Measurements from ENCODE around the gene EFTUD2. TPM values are rescaled to one million over a fixed set of nuclear protein-coding genes. Genes with fewer than 3 reads are reported as not detected.

The EFTUD2 gene
- polyA plus RNA-seq, 1 experiment, result 121 TPM

DNA sequence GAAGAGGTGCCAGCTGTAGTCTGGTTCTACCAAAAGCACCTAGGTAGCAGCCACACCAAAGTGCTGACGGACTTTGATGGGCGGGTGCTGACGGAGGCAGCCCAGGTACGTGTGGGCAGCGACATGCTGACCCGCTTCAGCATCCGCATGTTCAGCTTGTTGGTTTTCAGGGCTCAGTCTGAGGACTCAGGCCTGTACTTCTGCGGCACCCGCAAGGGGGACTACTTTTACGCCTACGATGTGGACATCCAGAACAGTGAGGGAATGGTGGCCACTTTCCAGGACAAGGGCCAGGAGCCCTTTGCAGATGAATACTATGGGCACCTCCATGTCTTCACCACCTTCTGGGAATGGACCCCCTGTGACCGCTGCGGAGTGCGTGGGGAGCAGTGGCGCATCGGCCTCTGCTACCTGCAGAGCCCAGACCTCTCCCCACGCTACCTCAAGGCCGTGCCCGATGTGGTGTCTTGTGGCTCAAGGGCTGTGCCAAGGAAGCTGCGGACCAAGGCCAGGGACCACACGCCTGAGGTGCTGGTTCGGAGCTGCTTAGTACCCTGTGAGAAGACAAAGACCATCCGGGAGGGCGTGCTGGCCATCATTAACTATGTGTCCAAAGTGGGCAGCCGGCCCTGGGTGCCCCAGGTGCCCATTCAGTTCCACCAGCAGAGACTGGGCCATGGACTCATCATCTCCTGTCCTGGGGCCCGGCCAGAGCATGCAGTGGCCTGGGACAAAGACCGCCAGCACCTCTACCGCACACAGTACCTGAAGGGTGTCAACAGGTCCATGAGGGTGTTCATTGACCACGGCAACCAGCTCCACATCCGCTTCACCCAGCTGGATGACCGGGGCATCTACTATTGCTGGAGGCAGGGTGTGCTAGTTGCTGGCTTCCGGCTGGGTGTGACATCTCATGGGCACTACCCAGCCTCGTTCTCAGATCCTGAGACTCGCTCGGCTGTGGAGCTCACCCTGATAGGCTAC, 5.0 kb upstream of the EFTUD2 start:
- CTCF ChIA-PET, result interaction anchor here (1.0 to 6.8 kb wide), 7 partner anchors 16 to 293 kb away, joined by 4 to 63 read pairs (median 5); partner anchors contain the start of gene ACBD4
- TF ChIP-seq, protein P1, sequence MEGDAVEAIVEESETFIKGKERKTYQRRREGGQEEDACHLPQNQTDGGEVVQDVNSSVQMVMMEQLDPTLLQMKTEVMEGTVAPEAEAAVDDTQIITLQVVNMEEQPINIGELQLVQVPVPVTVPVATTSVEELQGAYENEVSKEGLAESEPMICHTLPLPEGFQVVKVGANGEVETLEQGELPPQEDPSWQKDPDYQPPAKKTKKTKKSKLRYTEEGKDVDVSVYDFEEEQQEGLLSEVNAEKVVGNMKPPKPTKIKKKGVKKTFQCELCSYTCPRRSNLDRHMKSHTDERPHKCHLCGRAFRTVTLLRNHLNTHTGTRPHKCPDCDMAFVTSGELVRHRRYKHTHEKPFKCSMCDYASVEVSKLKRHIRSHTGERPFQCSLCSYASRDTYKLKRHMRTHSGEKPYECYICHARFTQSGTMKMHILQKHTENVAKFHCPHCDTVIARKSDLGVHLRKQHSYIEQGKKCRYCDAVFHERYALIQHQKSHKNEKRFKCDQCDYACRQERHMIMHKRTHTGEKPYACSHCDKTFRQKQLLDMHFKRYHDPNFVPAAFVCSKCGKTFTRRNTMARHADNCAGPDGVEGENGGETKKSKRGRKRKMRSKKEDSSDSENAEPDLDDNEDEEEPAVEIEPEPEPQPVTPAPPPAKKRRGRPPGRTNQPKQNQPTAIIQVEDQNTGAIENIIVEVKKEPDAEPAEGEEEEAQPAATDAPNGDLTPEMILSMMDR (IDR thresholded peaks at IDR 0.05; ENCODE audit: insufficient read depth, low read depth, low read length), result no peak
- POLR2A ChIA-PET, result interaction anchor here (0.5 kb wide), 1 partner anchor 193 kb away, joined by 3 read pairs; no protein-coding TSS in a partner anchor
- no peak for DNase-seq (ENCODE audit: low read depth)
- Histone ChIP-seq H3K27me3 (ENCODE audit: control insufficient read depth, insufficient read depth, low read length) (no peaks in the 10 kb centered on the region), H3K36me3 (ENCODE audit: control insufficient read depth, insufficient read depth, low read length) (no peaks in the 10 kb centered on the region), H3K4me3 (ENCODE audit: low read depth, low read length) (no peak overlapping the region)

DNA sequence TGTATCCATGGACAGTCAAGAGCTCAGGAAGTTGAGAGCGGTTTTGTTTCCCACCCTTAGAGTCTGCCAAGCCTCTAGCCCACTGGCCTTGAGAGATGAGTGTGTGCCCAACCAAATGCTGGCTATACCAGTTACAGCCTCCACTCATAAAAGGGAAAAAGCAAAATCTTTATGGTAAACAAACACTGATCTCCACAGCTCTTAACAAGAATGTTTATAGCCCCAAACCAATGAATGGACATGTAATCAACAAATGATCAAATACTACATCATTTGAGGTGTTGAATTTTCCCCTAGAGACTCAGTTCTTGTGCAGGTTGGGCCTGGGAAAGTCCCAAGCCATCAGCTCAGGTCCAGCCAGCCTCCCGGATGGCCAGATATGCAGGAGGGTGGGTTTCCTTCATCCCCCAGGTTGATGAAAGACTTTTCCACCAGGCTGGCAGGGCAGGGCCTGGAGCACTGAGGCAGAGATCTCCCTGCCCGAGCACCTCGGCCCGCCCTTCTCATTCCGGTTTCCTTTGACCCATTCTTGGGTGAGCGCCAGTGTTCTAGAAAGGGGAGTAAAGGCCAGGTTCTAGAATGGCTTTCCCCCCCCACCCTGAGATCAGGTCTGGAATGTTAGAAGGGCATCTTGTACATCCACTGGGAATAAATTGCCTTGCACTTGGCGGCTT, 3.9 kb upstream of the EFTUD2 start:
- CTCF ChIA-PET, result interaction anchor here (1.5 to 6.8 kb wide), 7 partner anchors 17 to 294 kb away, joined by 4 to 63 read pairs (median 6); partner anchors contain the start of gene ACBD4
- no peak for DNase-seq (ENCODE audit: low read depth)
- POLR2A ChIA-PET, result no interaction called here

DNA sequence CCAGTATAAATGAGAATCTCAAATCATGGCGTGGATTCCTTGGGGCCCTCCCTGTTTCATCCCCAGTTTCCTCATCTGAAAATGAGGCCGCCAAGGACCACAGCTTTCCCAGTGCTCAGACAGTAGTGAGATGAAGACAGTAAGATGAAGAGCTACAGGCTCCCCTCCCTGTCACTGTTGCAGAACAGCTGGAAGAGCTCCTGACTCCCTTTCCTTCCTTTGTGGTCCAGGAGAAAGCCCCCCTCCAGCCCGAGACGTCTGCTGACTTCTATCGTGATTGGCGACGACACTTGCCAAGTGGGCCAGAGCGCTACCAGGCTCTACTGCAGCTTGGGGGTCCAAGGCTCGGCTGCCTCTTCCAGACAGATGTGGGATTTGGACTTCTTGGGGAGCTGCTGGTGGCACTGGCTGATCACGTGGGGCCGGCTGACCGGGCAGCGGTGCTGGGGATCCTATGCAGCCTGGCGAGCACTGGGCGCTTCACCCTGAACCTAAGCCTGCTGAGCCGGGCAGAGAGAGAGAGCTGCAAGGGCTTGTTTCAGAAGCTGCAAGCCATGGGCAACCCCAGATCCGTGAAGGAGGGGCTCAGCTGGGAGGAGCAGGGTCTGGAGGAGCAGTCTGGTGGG, 3.0 kb upstream of the EFTUD2 start:
- POLR2A ChIA-PET, result no interaction called here
- Histone ChIP-seq H3K36me3 (ENCODE audit: control insufficient read depth, insufficient read depth, low read length) (no peaks in the 10 kb centered on the region), H3K4me3 (ENCODE audit: low read depth, low read length) (no peak overlapping the region), H3K27me3 (ENCODE audit: control insufficient read depth, insufficient read depth, low read length) (no peaks in the 10 kb centered on the region)
- TF ChIP-seq, protein P1 (IDR thresholded peaks at IDR 0.05; ENCODE audit: insufficient read depth, low read depth, low read length), result no peak
- DNase-seq (ENCODE audit: low read depth), result no peak
- CTCF ChIA-PET, result interaction anchor here (1.0 to 6.8 kb wide), 16 partner anchors 7 to 295 kb away, joined by 3 to 63 read pairs (median 4); partner anchors contain the start of gene ACBD4

More for the DNA sequence above, 3.9 kb upstream of the EFTUD2 start:
- no peaks in the 10 kb centered on the region for H3K36me3 ChIP-seq (ENCODE audit: control insufficient read depth, insufficient read depth, low read length)
- TF ChIP-seq, protein P1 (IDR thresholded peaks at IDR 0.05; ENCODE audit: insufficient read depth, low read depth, low read length), result no peak
- no peaks in the 10 kb centered on the region for H3K27me3 ChIP-seq (ENCODE audit: control insufficient read depth, insufficient read depth, low read length)
- H3K4me3 ChIP-seq (ENCODE audit: low read depth, low read length), result no peak overlapping the region

DNA sequence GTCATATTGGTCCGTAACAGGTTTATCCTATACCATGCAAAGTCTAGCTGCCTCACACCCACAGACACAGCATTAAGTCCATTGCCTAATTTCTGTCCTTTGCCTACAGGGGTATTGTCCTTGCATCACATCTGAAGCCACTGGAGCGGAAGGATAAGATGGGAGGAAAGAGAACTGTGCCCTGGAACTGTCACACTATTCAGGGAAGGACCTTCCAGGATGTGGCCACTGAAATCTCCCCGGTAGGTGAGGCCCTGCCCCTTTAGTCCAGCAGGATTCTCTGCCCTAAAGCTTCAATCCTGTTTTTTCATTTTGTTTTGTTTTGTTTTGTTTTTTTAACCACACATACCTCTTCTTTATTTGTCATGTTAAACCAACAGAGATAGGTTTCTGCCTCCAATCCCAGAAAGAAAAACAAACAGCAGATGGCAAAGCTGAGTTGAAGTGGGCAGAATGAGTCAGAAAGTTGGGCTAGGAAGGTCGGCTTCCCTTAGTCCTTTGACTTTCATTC, 2.2 kb upstream of the EFTUD2 start:
- POLR2A ChIA-PET, result no interaction called here
- H3K4me3 ChIP-seq (ENCODE audit: low read depth, low read length), result no peak overlapping the region

More for the DNA sequence above, 2.2 kb upstream of the EFTUD2 start:
- H3K36me3 ChIP-seq (ENCODE audit: control insufficient read depth, insufficient read depth, low read length), result no peaks in the 10 kb centered on the region
- H3K27me3 ChIP-seq (ENCODE audit: control insufficient read depth, insufficient read depth, low read length), result no peaks in the 10 kb centered on the region
- no peak for DNase-seq (ENCODE audit: low read depth)
- CTCF ChIA-PET, result interaction anchor here (0.8 to 6.8 kb wide), 17 partner anchors 8 to 251 kb away, joined by 3 to 63 read pairs (median 4); partner anchors contain the start of gene ACBD4
- TF ChIP-seq, protein P1 (IDR thresholded peaks at IDR 0.05; ENCODE audit: insufficient read depth, low read depth, low read length), result peak; percentile 42

All from BJ (cell line).